ENCODE measurements around the gene CADM4.

DNA sequence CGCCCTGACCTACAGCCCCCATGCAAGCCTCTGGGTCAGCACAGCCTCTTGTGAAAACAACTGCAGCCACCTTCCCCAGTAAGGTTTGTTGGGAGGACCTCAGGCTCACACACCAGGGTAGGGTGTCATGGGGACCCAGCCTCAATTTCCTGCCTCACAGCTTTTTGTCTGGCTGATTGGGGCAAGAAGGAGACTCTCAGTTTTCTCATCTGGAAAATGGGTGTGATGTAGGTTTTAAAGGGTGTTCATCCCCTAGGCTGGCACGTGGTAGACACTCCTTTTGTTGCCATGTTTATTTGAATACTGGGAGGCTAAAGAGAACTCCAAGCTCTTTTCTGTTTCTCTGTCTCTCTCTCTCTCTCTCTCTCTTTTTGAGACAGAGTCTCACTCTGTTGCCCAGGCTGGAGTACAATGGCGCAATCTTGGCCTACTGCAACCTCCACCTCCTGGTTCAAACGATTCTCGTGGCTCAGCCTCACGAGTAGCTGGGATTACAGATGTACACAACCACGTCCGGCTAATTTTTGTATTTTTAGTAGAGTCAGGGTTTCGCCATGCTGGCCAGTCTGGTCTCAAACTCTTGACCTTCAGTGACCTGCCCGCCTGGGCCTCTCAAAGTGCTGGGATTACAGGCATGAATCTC is 48.5 kb upstream of the CADM4 start:
- TF ChIP-seq, protein P1, sequence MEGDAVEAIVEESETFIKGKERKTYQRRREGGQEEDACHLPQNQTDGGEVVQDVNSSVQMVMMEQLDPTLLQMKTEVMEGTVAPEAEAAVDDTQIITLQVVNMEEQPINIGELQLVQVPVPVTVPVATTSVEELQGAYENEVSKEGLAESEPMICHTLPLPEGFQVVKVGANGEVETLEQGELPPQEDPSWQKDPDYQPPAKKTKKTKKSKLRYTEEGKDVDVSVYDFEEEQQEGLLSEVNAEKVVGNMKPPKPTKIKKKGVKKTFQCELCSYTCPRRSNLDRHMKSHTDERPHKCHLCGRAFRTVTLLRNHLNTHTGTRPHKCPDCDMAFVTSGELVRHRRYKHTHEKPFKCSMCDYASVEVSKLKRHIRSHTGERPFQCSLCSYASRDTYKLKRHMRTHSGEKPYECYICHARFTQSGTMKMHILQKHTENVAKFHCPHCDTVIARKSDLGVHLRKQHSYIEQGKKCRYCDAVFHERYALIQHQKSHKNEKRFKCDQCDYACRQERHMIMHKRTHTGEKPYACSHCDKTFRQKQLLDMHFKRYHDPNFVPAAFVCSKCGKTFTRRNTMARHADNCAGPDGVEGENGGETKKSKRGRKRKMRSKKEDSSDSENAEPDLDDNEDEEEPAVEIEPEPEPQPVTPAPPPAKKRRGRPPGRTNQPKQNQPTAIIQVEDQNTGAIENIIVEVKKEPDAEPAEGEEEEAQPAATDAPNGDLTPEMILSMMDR (IDR thresholded peaks at IDR 0.05; ENCODE audit: low read depth, low read length, poor library complexity, severe bottlenecking): no peak
- no peak for TF ChIP-seq EZH2phosphoT487 (IDR thresholded peaks at IDR 0.05; ENCODE audit: borderline replicate concordance, low read length)
